ENCODE data around the gene KMT5B.

- TF ChIP-seq ZNF704 (tag by site-specific recombination; IDR thresholded peaks at IDR 0.05) = no peak
- no peak for TF ChIP-seq YY1 (tag by site-specific recombination; IDR thresholded peaks at IDR 0.05)
- TF ChIP-seq, protein P1, sequence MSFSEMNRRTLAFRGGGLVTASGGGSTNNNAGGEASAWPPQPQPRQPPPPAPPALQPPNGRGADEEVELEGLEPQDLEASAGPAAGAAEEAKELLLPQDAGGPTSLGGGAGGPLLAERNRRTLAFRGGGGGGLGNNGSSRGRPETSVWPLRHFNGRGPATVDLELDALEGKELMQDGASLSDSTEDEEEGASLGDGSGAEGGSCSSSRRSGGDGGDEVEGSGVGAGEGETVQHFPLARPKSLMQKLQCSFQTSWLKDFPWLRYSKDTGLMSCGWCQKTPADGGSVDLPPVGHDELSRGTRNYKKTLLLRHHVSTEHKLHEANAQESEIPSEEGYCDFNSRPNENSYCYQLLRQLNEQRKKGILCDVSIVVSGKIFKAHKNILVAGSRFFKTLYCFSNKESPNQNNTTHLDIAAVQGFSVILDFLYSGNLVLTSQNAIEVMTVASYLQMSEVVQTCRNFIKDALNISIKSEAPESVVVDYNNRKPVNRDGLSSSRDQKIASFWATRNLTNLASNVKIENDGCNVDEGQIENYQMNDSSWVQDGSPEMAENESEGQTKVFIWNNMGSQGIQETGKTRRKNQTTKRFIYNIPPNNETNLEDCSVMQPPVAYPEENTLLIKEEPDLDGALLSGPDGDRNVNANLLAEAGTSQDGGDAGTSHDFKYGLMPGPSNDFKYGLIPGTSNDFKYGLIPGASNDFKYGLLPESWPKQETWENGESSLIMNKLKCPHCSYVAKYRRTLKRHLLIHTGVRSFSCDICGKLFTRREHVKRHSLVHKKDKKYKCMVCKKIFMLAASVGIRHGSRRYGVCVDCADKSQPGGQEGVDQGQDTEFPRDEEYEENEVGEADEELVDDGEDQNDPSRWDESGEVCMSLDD (tag by site-specific recombination; IDR thresholded peaks at IDR 0.05) = no peak
- TF ChIP-seq PBX3 (CRISPR knock-in tag; IDR thresholded peaks at IDR 0.05) = no peak
- no peak for TF ChIP-seq TSHZ1 (tag by site-specific recombination; IDR thresholded peaks at IDR 0.05; ENCODE audit: borderline replicate concordance)
- TF ChIP-seq SP2 (tag by site-specific recombination; IDR thresholded peaks at IDR 0.05) = no peak
- TF ChIP-seq, protein P2, sequence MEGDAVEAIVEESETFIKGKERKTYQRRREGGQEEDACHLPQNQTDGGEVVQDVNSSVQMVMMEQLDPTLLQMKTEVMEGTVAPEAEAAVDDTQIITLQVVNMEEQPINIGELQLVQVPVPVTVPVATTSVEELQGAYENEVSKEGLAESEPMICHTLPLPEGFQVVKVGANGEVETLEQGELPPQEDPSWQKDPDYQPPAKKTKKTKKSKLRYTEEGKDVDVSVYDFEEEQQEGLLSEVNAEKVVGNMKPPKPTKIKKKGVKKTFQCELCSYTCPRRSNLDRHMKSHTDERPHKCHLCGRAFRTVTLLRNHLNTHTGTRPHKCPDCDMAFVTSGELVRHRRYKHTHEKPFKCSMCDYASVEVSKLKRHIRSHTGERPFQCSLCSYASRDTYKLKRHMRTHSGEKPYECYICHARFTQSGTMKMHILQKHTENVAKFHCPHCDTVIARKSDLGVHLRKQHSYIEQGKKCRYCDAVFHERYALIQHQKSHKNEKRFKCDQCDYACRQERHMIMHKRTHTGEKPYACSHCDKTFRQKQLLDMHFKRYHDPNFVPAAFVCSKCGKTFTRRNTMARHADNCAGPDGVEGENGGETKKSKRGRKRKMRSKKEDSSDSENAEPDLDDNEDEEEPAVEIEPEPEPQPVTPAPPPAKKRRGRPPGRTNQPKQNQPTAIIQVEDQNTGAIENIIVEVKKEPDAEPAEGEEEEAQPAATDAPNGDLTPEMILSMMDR (tag by site-specific recombination; IDR thresholded peaks at IDR 0.05) = no peak
- TF ChIP-seq, protein P3, sequence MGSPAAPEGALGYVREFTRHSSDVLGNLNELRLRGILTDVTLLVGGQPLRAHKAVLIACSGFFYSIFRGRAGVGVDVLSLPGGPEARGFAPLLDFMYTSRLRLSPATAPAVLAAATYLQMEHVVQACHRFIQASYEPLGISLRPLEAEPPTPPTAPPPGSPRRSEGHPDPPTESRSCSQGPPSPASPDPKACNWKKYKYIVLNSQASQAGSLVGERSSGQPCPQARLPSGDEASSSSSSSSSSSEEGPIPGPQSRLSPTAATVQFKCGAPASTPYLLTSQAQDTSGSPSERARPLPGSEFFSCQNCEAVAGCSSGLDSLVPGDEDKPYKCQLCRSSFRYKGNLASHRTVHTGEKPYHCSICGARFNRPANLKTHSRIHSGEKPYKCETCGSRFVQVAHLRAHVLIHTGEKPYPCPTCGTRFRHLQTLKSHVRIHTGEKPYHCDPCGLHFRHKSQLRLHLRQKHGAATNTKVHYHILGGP (tag by site-specific recombination; IDR thresholded peaks at IDR 0.05) = no peak
These were observed 43.7 kb downstream of the KMT5B start for GRCh38 chr11:68169442-68169841.

All from HEK293 (cell line).